ENCODE results near the gene LRMDA.

LRMDA gene

DNA sequence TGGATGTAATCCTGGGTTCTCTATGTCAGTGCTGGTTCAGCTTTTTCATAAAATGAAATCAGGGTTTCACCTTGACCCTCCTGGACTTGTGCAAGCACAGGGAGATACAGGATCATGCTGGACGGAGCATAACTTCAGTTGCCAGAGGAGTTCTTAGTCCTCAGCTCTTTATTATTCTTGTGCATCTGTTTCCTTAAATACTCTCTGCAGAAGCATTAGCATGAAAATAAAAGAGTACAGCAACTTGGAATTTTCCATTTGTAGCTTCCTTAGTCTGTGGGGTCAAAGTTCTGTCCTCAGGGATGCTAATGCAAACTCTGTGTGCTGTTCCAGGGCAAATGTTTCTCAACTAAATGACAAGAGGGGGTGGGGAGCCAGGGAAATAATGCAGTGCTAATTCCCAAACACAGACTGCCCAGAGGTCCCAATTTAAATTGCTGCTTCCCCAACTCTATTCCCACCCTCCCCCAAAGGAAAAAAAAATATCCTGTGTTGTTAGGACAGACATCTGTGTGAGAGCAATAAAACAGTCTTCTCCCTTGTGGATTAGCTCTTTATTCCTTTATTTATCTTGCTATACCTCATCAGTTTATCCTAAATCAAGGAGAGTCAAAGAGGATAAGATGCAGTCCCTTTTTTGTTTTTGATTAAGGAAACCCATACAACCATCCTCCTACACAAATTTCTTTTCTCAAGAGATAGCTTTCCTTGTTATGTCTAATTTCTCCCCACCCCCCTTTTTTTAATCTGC is 905.0 kb downstream of the LRMDA start:
- DNase-seq: no peak

DNA sequence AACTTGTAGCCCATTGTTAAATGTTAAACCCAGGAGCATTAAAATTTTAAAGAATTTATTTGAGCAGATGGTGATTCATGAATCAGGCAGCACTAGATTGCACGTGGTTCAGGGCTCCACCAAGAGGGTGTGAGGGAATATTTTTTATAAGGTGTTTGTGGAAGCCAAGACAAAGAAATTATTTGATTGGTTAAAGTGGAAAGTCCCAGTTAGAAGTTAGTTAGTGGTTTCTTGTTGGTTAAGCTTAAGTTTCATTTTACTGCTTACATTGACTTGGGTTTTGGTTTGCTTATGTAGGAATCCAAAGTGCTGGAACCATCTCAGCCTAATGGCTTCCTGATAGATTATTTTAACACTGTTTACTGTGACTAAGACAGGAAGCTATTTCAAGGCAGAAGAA is 906.2 kb downstream of the LRMDA start:
- no peak for DNase-seq

GRCh38 chr10:76338187-76338586 is 906.8 kb downstream of the LRMDA start:
- no peak for DNase-seq

GRCh38 chr10:76341740-76342139 is 910.3 kb downstream of the LRMDA start:
- no peak for DNase-seq

DNA sequence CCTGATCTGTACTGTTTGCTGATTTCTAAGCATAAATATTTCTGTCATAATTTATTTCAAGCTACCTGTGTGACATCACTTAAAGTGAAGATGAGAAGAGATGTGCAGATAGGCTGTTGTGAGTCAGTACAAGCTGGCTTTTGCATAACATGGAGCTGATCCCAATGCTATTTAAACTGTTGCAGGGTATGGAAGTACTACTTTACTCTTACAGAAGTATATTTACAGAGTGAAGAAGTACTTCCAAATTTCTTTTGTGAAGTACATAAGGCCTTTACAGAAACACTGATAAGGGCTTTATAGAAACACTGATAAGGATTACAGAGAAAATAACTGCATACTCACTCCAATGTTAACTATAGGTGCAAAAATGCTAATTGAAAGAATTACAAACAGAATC is 911.6 kb downstream of the LRMDA start:
- no peak for DNase-seq

DNA sequence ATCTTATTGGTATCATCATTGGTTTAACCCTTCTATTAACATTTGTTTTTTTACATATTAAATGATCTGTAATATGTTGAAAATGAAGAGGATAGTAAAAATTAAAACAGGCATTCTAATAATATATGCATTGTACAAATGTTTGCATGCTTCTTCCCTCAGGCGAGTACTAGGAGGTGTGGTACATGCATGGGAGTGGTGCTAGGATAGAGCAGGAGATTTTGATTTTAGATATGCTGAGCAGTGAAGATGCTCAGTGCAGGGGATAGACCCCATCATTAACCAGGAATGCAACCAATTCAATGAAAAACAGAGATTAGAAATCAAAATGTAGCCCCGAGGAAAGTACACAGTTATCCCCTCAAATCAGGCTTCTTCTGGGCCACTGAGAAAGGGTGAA is 916.4 kb downstream of the LRMDA start:
- DNase-seq: no peak

DNA sequence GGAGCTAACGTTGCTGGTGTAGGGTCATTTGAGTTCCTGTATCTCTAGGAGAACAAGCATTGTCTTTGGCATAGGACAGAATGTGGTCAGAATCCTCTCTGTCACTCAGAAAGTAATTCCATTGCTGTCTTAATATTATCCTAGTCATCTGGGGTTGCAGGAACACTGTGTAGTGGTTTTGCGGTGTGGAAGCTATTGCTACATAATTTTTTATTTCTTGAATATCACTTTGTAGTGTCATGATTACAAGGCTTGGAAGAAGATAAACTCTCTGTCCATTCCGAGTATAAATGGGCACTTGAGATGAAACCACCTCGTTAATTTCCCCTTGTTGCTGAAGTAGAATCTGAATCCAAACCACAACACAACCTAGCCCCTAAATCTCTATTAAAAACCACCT is 919.2 kb downstream of the LRMDA start:
- DNase-seq: no peak

- no peak for DNase-seq
Measured at GRCh38 chr10:76352300-76352699, 920.9 kb downstream of the LRMDA start.

GRCh38 chr10:76353237-76353851 is 921.9 kb downstream of the LRMDA start:
- DNase-seq: no peak

GRCh38 chr10:76354212-76354738 is 922.9 kb downstream of the LRMDA start:
- no peak for DNase-seq

DNA sequence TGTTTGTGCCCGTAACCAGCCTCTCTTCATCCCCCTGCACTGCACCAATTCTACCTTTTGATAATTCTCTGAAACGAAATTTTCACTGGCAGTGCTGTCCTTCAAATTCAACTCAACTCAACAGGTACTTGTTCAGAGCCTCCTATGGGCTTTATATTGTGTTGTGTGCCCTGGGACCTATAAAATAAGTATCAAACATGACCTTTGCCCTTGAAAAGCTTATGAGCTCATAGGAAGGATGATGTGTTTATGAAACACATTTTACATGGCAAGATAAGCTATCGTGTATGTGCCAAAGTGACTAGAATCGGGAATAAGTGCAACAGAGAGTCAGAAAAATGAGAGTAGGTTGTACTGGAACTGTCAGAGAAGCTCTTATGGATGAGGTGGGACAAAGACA is 923.5 kb downstream of the LRMDA start:
- DNase-seq: no peak

GRCh38 chr10:76356557-76356956 is 925.1 kb downstream of the LRMDA start:
- DNase-seq: no peak

DNA sequence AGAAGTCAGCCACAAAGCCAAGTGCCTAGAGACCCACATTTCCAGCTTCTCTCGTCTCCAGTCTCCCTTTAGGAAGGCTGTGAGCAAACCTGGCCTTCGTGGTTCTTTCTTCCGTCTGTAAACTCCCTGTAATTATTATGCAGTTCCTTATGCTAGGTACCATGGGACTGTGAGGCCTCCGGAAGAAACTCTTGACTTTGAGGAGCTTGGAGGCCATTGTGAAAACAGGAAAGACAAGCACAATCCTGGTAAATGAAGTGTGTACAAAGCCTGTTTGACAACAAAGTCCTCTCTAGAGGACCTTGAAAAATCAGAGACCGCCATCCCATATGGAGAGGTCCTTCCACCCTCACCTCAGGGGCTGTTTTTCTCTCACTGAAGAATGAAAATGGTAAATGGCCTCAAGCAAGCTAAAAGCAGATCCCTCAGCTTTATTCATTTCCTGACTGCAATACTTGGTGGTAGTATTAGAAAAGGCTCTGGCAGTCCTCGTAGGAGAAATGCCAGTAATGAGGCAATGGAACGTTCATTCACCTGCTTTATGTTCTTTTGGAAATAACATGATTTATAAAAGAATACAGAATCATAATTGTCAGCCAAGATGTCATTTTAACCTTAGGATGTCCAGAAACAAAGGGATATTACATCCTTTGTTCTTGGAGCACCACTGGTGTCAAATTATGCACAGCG is 926.4 kb downstream of the LRMDA start:
- no peak for DNase-seq

GRCh38 chr10:76358743-76359395 is 927.4 kb downstream of the LRMDA start:
- DNase-seq: no peak

DNA sequence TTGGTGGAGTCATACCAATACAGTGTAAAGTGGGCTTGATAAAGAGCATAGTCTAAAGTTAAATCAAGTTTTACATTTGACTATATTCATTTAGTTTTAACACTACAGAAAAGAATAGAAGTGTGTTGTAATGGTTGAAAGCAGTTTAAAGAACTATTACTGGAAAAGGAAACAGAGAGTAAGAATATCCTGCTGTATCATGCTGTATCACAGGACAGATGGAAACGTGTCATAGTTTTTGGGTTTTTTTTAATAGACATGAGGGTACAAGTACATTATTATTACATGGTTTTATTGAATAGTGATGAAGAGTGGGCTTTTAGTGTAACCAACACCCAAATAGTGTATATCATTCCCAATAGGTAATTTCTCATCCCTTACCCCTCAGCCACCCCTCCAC is 944.3 kb downstream of the LRMDA start:
- no peak for DNase-seq

- DNase-seq: no peak
Measured at GRCh38 chr10:76382381-76382851, 951.0 kb downstream of the LRMDA start.

- DNase-seq: no peak
Measured at GRCh38 chr10:76388321-76389023, 957.0 kb downstream of the LRMDA start.

DNA sequence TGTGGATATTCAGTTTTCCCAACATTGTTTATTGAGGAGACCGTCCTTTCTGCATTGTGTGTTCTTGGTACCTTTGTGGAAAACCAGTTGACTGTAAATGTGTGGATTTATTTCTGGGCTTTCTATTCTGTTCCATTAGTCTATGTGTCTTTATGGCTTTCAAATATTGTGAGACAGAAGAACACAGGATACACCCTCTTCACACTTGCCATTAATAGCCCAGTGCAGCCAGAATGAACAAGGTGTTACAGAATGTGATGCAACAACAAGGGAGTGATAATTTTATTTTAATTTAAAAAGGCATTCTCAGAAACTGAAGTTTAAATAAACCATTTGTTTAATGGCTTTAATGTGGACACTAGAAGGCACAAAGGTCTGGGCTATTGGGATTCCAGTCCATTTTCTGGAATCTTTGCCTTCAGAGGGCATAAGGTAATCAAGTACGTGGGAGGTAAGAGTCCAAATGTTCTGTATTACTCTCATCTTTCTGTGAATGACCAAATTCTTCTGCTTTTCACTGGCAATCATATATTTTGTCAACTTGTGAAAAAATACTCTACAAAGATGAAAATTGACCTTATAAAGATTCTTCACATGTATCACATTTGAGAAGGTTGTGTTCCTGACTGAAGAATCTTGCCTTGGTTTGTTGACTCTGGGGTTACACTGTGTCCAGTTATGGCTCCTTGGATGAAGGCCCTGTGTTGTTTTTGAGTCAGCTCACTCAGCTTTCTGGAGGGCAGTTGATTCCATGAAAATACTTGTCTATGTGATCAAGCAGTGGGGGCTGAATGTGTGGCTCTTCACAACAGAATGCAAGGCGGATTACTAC is 962.7 kb downstream of the LRMDA start:
- DNase-seq: no peak

- DNase-seq: no peak
Measured at GRCh38 chr10:76394707-76395042, 963.3 kb downstream of the LRMDA start.

GRCh38 chr10:76395251-76395650 is 963.8 kb downstream of the LRMDA start:
- DNase-seq: no peak

DNA sequence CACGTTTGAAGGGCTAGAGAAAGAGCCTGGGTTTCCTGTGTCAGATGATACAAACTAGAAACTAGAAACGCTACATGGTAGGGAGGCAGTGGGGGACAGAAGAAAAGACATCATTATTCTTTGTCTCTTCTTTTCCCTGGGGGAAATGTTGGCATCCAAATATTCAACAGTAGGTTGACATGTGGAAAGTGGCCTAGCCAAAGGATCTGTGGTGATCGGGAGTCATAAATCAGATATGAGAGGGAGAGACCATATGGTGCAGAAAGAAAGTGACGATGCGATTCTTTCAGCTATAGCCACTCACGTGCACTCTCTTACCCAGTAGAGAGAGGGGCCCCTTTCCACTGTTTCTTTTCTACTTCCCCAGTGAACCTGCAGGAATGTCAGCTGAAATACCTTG is 964.7 kb downstream of the LRMDA start:
- DNase-seq: no peak
